T-cell (primary cell): ENCODE data around the gene PRKCB. TPM values are rescaled to one million over a fixed set of nuclear protein-coding genes. Genes with fewer than 3 reads are reported as not detected.

Experiments used
- ATAC-seq, 4 experiments: fragments of 200-7000 bp in 3 of 4; fragments of 150-1000 bp in 1 of 4; cut with Tn5 transposase; replicated peaks in 1 of 4; 1 replicate in 3 of 4; 2 replicates in 1 of 4; pipeline ENCODE4 v1.10.0; 2021; ENCODE audit warnings: moderate library complexity in 3 of 4, mild to moderate bottlenecking in 2 of 4, moderate number of reproducible peaks in 1 of 4
- CTCF ChIA-PET, 2 donors: fragments of 300-600 bp; sonication (Branson Sonifier 250); formaldehyde crosslinking; loops; one replicate each; lab custom pipeline; 2022; ENCODE audit warnings: antibody characterized with exemption in 2 of 2; lab: Charles Lee
- POLR2A ChIA-PET, 2 donors: fragments of 300-600 bp; sonication (Branson Sonifier 250); formaldehyde crosslinking; loops; one replicate each; lab custom pipeline; 2022; ENCODE audit warnings: antibody characterized with exemption in 2 of 2; lab: Charles Lee
- DNase-seq, 35 experiments: peaks; one replicate each; pipeline versions ENCODE4 v3.0.0 to v3.0.0-alpha.2; 2013 to 2023
- H3K27ac ChIP-seq: one replicate; pipeline ENCODE4 v1.5.1; 2013; ENCODE audit warnings: low read length
- H3K27me3 ChIP-seq, 2 experiments: replicated peaks in 1 of 2; 1 replicate in 1 of 2; 2 replicates in 1 of 2; pipeline versions ENCODE4 v1.6.1 to v1.7.0; 2013; ENCODE audit warnings: low read length in 1 of 2, mixed read lengths in 1 of 2; ENCODE audit not compliant: control insufficient read depth in 2 of 2, insufficient read depth in 2 of 2; ENCODE audit errors: extremely low read depth in 1 of 2
- H3K36me3 ChIP-seq, 2 donors: 1 replicate in 1 of 2; 2 replicates in 1 of 2; pipeline versions ENCODE4 v1.6.1 to v1.7.0; 2013; ENCODE audit warnings: low read length in 1 of 2; ENCODE audit not compliant: control insufficient read depth in 2 of 2, insufficient read depth in 1 of 2; ENCODE audit errors: extremely low read depth in 1 of 2
- H3K4me1 ChIP-seq, 2 experiments: 1 replicate in 1 of 2; 2 replicates in 1 of 2; pipeline versions ENCODE4 v1.6.1 to v1.7.0; 2013; ENCODE audit warnings: low read length in 2 of 2, mixed read lengths in 1 of 2; ENCODE audit not compliant: insufficient read depth in 2 of 2, control insufficient read depth in 1 of 2; ENCODE audit errors: extremely low read depth in 1 of 2
- H3K4me3 ChIP-seq, 2 donors: 1 replicate in 1 of 2; 2 replicates in 1 of 2; pipeline versions ENCODE4 v1.5.1 to v1.7.0; 2013; ENCODE audit warnings: mild to moderate bottlenecking in 2 of 2, low read length in 1 of 2, moderate library complexity in 1 of 2; ENCODE audit not compliant: control insufficient read depth in 1 of 2; ENCODE audit errors: extremely low read depth in 1 of 2
- H3K9me3 ChIP-seq: 2 replicates; pipeline ENCODE4 v1.7.0; 2013
- H3K27ac Mint-ChIP-seq, 2 donors: one replicate each; pipeline ENCODE4 v1.8.0; 2020 to 2021; ENCODE audit warnings: mild to moderate bottlenecking in 2 of 2, mixed read lengths in 2 of 2
- H3K27me3 Mint-ChIP-seq, 2 donors: one replicate each; pipeline ENCODE4 v1.8.0; 2021 to 2022; ENCODE audit warnings: mixed read lengths in 2 of 2
- H3K36me3 Mint-ChIP-seq: one replicate; pipeline ENCODE4 v1.8.0; 2021; ENCODE audit warnings: mixed read lengths
- H3K4me1 Mint-ChIP-seq, 3 donors: one replicate each; pipeline ENCODE4 v1.8.0; 2020 to 2022; ENCODE audit warnings: mixed read lengths in 3 of 3, mild to moderate bottlenecking in 1 of 3
- H3K4me3 Mint-ChIP-seq, 3 donors: one replicate each; pipeline ENCODE4 v1.8.0; 2020 to 2022; ENCODE audit warnings: mild to moderate bottlenecking in 3 of 3, mixed read lengths in 3 of 3, moderate library complexity in 3 of 3
- H3K9me3 Mint-ChIP-seq, 3 donors: one replicate each; pipeline ENCODE4 v1.8.0; 2020 to 2022; ENCODE audit warnings: mixed read lengths in 3 of 3
- WGBS: methylation state at CpG from one replicate; pipeline ENCODE4 v1.1.5; 2013; ENCODE audit warnings: missing lambda C conversion rate; ENCODE audit not compliant: insufficient coverage; 5-methylcytosine and 5-hydroxymethylcytosine counted together
- total RNA-seq, 35 experiments: library from RNA in 6 of 35; stranded (reverse) in 6 of 35; fragments of 120-200 nt in 1 of 35; gene quantifications; one replicate each; pipeline versions ENCODE4 v1.2.1 to v1.2.4 and lab custom pipeline; 2013 to 2026

Gene PRKCB
- total RNA-seq, 5 donors from 2014 or later (not counting 1 experiment from before 2014, with no cell fraction given), result 84.7 to 114 (median 105) TPM

DNA sequence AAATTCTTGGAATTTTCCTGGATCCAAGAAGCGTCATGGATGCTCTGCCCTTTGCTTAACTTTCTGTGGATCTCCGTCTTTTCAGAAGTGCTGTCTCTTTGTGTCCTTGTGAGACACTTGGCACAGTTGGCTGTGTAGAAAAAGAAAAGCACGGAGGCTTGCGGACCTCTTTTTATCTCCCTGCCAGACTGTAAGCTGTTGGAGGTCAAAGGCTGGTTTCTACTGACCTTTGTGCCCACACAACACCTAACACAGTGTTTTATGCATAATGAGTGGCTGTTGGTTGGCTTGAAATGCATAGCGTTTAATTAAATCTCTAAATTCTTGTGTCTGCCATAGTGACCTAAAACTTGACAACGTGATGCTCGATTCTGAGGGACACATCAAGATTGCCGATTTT is 344.7 kb downstream of the PRKCB start:
- no peaks in the 10 kb centered on the region for H3K27me3 Mint-ChIP-seq
- peaks cover 69% of the 10 kb centered on the region for H3K36me3 Mint-ChIP-seq
- H3K4me3 Mint-ChIP-seq, result no peak overlapping the region
- H3K4me3 ChIP-seq, result no peak overlapping the region
- H3K4me1 ChIP-seq, result no peaks in the 10 kb centered on the region
- H3K27ac ChIP-seq, result no peak overlapping the region
- no peaks in the 10 kb centered on the region for H3K4me1 Mint-ChIP-seq
- no peak overlapping the region for H3K27ac Mint-ChIP-seq
- H3K27me3 ChIP-seq, result no peaks in the 10 kb centered on the region
- no peaks in the 10 kb centered on the region for H3K9me3 Mint-ChIP-seq
- peaks cover 6 to 62% of the 10 kb centered on the region in 2 donors for H3K36me3 ChIP-seq
- WGBS, result 100% methylated on average over 4 of the region's 8 CpGs
- ChIA-PET POLR2A (no interaction called here), CTCF (no interaction called here)
- DNase-seq (no peak), ATAC-seq (no peak)
- no peaks in the 10 kb centered on the region for H3K9me3 ChIP-seq

- WGBS, result 98% methylated on average over 5 of the region's 9 CpGs
- POLR2A ChIA-PET, result no interaction called here
- H3K36me3 ChIP-seq, result peaks cover 4 to 61% of the 10 kb centered on the region in 2 donors
Observed at GRCh38 chr16:24188021-24188542, 352.3 kb downstream of the PRKCB start.

DNA sequence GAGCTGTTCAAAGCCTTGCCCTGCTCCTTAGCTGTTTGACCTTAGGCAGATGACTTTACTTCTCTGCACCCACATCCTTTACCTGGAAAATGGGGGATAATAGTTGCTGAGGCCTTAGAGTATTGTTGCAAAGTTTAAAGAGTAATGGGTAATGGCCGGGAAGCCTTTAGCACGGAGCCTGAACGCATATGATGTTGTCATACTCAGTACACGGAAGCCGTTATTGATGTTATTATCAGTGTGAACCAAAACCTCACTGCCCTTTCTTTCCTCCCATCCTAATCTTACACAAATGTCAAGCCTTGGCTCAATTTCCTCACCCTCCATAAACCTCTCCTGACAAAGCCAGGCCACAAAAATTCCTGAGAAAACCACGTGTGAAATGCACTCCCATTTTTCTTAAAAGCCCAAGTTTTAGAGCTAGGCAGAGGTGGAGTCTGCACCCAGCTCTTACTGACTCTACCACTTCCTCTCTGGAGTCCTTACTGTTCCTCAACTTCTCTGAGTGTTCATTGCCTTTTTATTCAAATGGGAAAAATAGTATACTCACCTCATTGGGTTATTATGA is 353.1 kb downstream of the PRKCB start:
- peaks cover 59% of the 10 kb centered on the region for H3K36me3 Mint-ChIP-seq
- Histone ChIP-seq H3K27ac (no peak overlapping the region), H3K4me3 (no peak overlapping the region), H3K9me3 (no peaks in the 10 kb centered on the region), H3K36me3 (peaks cover 4 to 65% of the 10 kb centered on the region in 2 donors), H3K4me1 (peaks cover 0 to 6% of the 10 kb centered on the region in 2 experiments), H3K27me3 (no peaks in the 10 kb centered on the region)
- 58% methylated on average over 3 of the region's 6 CpGs for WGBS
- no peak overlapping the region for H3K4me3 Mint-ChIP-seq
- H3K27ac Mint-ChIP-seq, result peak overlapping the region; percentile 23 to 68
- H3K9me3 Mint-ChIP-seq, result no peaks in the 10 kb centered on the region
- DNase-seq (no peak), ATAC-seq (no peak)
- ChIA-PET CTCF (interaction anchor here in 1 of 2 donors (0.5 kb wide), 1 partner anchor 814 kb away, joined by 7 read pairs; no protein-coding TSS in a partner anchor), POLR2A (no interaction called here)
- peaks cover 0 to 23% (median 10%) of the 10 kb centered on the region in 3 donors for H3K4me1 Mint-ChIP-seq
- H3K27me3 Mint-ChIP-seq, result no peaks in the 10 kb centered on the region

More at GRCh38 chr16:24188021-24188542, 352.3 kb downstream of the PRKCB start:
- CTCF ChIA-PET, result interaction anchor here in 1 of 2 donors (0.5 kb wide), 1 partner anchor 815 kb away, joined by 7 read pairs; no protein-coding TSS in a partner anchor
- peaks cover 0 to 23% (median 10%) of the 10 kb centered on the region in 3 donors for H3K4me1 Mint-ChIP-seq
- H3K27ac Mint-ChIP-seq, result peak overlapping the region in 1 of 2 donors; percentile 15
- H3K9me3 Mint-ChIP-seq, result no peaks in the 10 kb centered on the region
- H3K4me1 ChIP-seq, result peaks cover 0 to 6% of the 10 kb centered on the region in 2 experiments
- H3K4me3 ChIP-seq, result no peak overlapping the region
- H3K27ac ChIP-seq, result no peak overlapping the region
- no peaks in the 10 kb centered on the region for H3K27me3 Mint-ChIP-seq
- ATAC-seq, result no peak
- DNase-seq, result no peak
- H3K4me3 Mint-ChIP-seq, result no peak overlapping the region
- H3K36me3 Mint-ChIP-seq, result peaks cover 57% of the 10 kb centered on the region
- no peaks in the 10 kb centered on the region for H3K9me3 ChIP-seq
- no peaks in the 10 kb centered on the region for H3K27me3 ChIP-seq

- no peak for DNase-seq
- H3K4me1 Mint-ChIP-seq, result peaks cover 0 to 23% (median 10%) of the 10 kb centered on the region in 3 donors
- H3K36me3 ChIP-seq, result peaks cover 4 to 62% of the 10 kb centered on the region in 2 donors
- no peaks in the 10 kb centered on the region for H3K9me3 ChIP-seq
- ChIA-PET POLR2A (no interaction called here), CTCF (no interaction called here)
- no peak overlapping the region for H3K27ac ChIP-seq
- H3K27ac Mint-ChIP-seq, result peak overlapping the region; percentile 17 to 23
- H3K9me3 Mint-ChIP-seq, result no peaks in the 10 kb centered on the region
- H3K4me1 ChIP-seq, result peaks cover 0 to 6% of the 10 kb centered on the region in 2 experiments
- H3K27me3 ChIP-seq, result no peaks in the 10 kb centered on the region
- H3K36me3 Mint-ChIP-seq, result peaks cover 58% of the 10 kb centered on the region
- no peak overlapping the region for H3K4me3 Mint-ChIP-seq
- H3K4me3 ChIP-seq, result no peak overlapping the region
- WGBS, result 17% methylated on average over 1 of the region's 3 CpGs
- no peaks in the 10 kb centered on the region for H3K27me3 Mint-ChIP-seq
- ATAC-seq, result no peak
Observed at GRCh38 chr16:24189941-24190340, 354.2 kb downstream of the PRKCB start.

- Histone ChIP-seq H3K27me3 (no peaks in the 10 kb centered on the region), H3K4me1 (peaks cover 0 to 6% of the 10 kb centered on the region in 2 experiments), H3K36me3 (peaks cover 4 to 54% of the 10 kb centered on the region in 2 donors), H3K4me3 (no peak overlapping the region), H3K27ac (no peak overlapping the region), H3K9me3 (no peaks in the 10 kb centered on the region)
- ATAC-seq (no peak), DNase-seq (no peak)
- Mint-ChIP-seq H3K4me1 (peaks cover 0 to 25% (median 10%) of the 10 kb centered on the region in 3 donors), H3K36me3 (peaks cover 64% of the 10 kb centered on the region), H3K9me3 (no peaks in the 10 kb centered on the region), H3K27me3 (no peaks in the 10 kb centered on the region), H3K4me3 (no peak overlapping the region), H3K27ac (no peak overlapping the region)
- ChIA-PET POLR2A (no interaction called here), CTCF (interaction anchor here in 1 of 2 donors (0.7 kb wide), 1 partner anchor 12 kb away, joined by 3 read pairs; no protein-coding TSS in a partner anchor)
- 76% methylated on average over 5 of the region's 7 CpGs for WGBS
Observed at GRCh38 chr16:24191876-24192402, 356.2 kb downstream of the PRKCB start.

DNA sequence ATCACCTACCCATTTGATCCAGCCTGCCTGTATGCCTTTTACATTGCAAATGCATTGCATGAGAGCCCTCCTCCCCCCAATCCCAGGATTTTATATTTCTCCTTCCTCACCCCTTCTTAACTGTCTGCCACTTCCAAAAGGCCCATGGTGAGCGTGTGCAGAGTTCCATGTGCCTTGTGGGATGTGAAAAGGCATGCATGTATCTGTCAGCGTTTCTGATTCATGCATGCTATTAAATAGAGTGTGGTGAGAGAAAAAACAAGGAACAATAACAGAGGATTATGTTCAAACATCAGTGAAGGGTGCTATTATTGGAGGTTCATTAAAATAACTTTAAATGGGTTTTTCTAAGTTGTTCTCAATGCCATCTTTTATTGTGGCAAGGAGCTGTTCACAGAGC is 359.4 kb downstream of the PRKCB start:
- Histone ChIP-seq H3K27ac (no peak overlapping the region), H3K4me3 (no peak overlapping the region), H3K9me3 (no peaks in the 10 kb centered on the region), H3K4me1 (no peaks in the 10 kb centered on the region), H3K27me3 (no peaks in the 10 kb centered on the region), H3K36me3 (peaks cover 5 to 58% of the 10 kb centered on the region in 2 donors)
- H3K27ac Mint-ChIP-seq, result no peak overlapping the region
- H3K4me3 Mint-ChIP-seq, result no peak overlapping the region
- no peaks in the 10 kb centered on the region for H3K9me3 Mint-ChIP-seq
- DNase-seq, result no peak
- no peaks in the 10 kb centered on the region for H3K27me3 Mint-ChIP-seq
- peaks cover 0 to 4% (median 0%) of the 10 kb centered on the region in 3 donors for H3K4me1 Mint-ChIP-seq
- ChIA-PET CTCF (no interaction called here), POLR2A (no interaction called here)
- no peak for ATAC-seq
- peaks cover 71% of the 10 kb centered on the region for H3K36me3 Mint-ChIP-seq
- 88% methylated on average over 1 of the region's 2 CpGs for WGBS
